Osteoblast (primary cell): Measurements from ENCODE around the gene SLC34A1. TPM values are rescaled to one million over a fixed set of nuclear protein-coding genes. Genes with fewer than 3 reads are reported as not detected.

ENCODE experiments used
- DNase-seq: peaks from one replicate; pipeline ENCODE4 v3.0.0; 2011; ENCODE audit warnings: low spot score, mixed read lengths; ENCODE audit not compliant: insufficient read length; ENCODE audit errors: missing footprints
- H2AFZ ChIP-seq: 2 replicates; pipeline ENCODE4 v1.6.0; 2011; ENCODE audit warnings: mild to moderate bottlenecking, low read length
- H3K27ac ChIP-seq: 2 replicates; pipeline ENCODE4 v1.5.1; 2011; ENCODE audit warnings: mild to moderate bottlenecking, low read depth, low read length, moderate library complexity
- H3K27me3 ChIP-seq: 2 replicates; pipeline ENCODE4 v1.6.0; 2012; ENCODE audit warnings: mild to moderate bottlenecking, control low read depth, inconsistent platforms, low read length, moderate library complexity; ENCODE audit not compliant: insufficient read depth
- H3K36me3 ChIP-seq: 2 replicates; pipeline ENCODE4 v1.5.1; 2011; ENCODE audit warnings: mild to moderate bottlenecking, low read length, control low read depth, moderate library complexity; ENCODE audit not compliant: insufficient read depth
- H3K4me1 ChIP-seq: 2 replicates; pipeline ENCODE4 v1.5.1; 2011; ENCODE audit warnings: mild to moderate bottlenecking, low read length, control low read depth, moderate library complexity; ENCODE audit not compliant: insufficient read depth
- H3K4me2 ChIP-seq: 2 replicates; pipeline ENCODE4 v1.6.0; 2011; ENCODE audit warnings: mild to moderate bottlenecking, low read length; ENCODE audit not compliant: insufficient read depth
- H3K4me3 ChIP-seq: fragments of 200-600 bp; sonication (generic); 3 replicates; pipeline ENCODE4 v1.5.1; 2012; ENCODE audit warnings: mild to moderate bottlenecking, low read length, inconsistent platforms; ENCODE audit not compliant: insufficient read depth
- H3K79me2 ChIP-seq: 2 replicates; pipeline ENCODE4 v1.6.0; 2012; ENCODE audit warnings: mild to moderate bottlenecking, low read length, control low read depth, inconsistent platforms; ENCODE audit not compliant: insufficient read depth
- H3K9me3 ChIP-seq: 2 replicates; pipeline ENCODE4 v1.5.1; 2011; ENCODE audit warnings: low read depth, low read length, control low read depth
- H4K20me1 ChIP-seq: 2 replicates; pipeline ENCODE4 v1.6.0; 2012; ENCODE audit warnings: mild to moderate bottlenecking, low read length, control low read depth; ENCODE audit not compliant: insufficient read depth
- CTCF ChIP-seq: IDR thresholded peaks from 2 replicates; pipeline ENCODE4 v1.5.1; 2011; ENCODE audit warnings: mild to moderate bottlenecking, low read depth, low read length, moderate library complexity; ENCODE audit errors: extremely low read depth
- total RNA-seq: library from RNA; depleted of rRNA; stranded (reverse); fragments of >200 nt; gene quantifications from 2 replicates; pipeline ENCODE4 v1.2.3, GENCODE V29; 2012

Gene SLC34A1
- total RNA-seq, 1 donor: not detected

DNA sequence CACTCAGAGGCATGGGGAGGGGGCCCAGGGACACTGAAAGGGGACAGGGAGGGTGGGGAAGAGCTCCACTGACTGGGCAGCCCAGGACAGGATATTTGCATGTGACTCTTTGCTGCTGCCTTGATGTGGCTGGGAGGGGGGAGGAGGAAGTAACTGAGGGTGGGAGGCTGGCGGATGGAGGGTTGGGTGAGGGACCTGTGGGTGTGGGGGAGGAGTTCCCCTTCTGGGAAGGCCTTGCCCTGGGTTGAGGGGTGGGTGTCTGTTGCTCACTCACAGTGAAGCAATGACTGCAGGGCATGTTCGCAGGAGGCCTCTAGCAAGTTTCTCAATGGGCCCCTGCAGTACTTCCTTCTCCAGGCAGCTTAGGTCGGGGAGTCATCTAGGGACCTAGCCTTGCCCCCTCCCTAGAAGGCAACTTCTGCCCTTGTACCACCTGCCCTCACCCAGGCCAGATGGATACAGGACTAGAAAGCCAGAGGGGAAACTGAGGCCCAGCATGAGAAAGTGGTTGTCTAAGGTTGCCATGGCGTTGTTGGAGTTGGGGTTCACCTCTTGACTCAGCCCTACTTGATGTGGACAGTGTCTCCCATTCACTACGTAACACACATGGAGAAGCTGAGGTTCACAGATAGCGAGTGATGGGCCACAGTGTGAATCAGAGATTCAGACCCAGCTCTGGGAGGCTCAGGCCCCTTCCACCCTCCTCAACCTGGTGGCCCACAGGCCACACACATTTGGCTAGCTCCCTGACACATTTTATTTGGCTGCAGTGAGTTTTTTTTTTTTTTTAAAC, 45.2 kb downstream of the SLC34A1 start:
- Histone ChIP-seq H3K27me3 (no peaks in the 10 kb centered on the region), H3K4me2 (no peak overlapping the region), H3K9me3 (no peaks in the 10 kb centered on the region), H2AFZ (no peak overlapping the region), H3K79me2 (peaks cover 30% of the 10 kb centered on the region), H3K36me3 (peaks cover 16% of the 10 kb centered on the region), H4K20me1 (peaks cover 15% of the 10 kb centered on the region), H3K4me1 (peaks cover 20% of the 10 kb centered on the region), H3K4me3 (no peak overlapping the region), H3K27ac (no peak overlapping the region)
- peak; percentile 88 for DNase-seq
- no peak for TF ChIP-seq CTCF

DNA sequence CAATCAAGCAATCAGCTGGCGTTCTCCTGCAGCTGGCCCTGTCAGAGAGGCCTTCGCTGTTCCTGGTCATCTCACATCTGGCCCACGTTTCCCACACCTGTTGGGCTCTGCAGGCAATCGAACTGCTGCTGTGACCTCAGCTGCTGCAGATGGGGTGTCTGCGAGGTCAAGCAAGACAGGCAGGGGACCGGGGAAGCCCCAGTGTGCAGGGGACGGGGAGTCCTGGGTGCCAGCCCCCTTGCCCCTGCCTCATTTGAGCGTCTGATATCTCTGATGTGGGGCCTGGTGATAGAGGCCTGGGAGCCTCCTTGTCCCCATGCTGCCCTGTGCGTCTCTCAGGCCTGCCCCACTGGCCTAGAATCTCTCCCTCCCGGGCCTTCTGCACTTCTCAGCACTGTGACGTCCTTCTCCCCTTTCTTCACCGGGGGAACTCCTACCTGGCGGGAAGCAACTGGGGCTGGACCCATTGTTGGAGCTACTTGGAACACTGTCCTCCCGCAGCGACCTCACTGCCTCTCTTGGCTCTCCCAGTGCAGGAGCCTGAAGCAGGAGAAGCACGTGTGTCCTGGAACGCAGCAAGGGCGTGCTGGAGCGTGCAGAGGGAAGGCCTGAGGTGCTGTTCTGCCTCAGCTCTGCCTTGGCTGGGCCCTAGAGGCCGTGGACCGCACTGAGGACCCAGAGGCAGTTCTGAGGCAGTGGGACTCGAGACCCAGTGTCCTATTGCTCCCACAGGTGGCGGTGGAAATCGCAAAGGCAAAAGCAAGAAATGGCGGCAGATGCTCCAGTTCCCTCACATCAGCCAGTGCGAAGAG, 46.1 kb downstream of the SLC34A1 start:
- H3K27me3 ChIP-seq: no peaks in the 10 kb centered on the region
- H3K36me3 ChIP-seq: peaks cover 18% of the 10 kb centered on the region
- H3K79me2 ChIP-seq: peaks cover 30% of the 10 kb centered on the region
- peaks cover 15% of the 10 kb centered on the region for H4K20me1 ChIP-seq
- no peaks in the 10 kb centered on the region for H3K9me3 ChIP-seq
- no peak overlapping the region for H3K4me2 ChIP-seq
- H3K4me1 ChIP-seq: peaks cover 18% of the 10 kb centered on the region
- H3K4me3 ChIP-seq: no peak overlapping the region
- no peak for TF ChIP-seq CTCF
- DNase-seq: peak; percentile 52
- H3K27ac ChIP-seq: no peak overlapping the region
- H2AFZ ChIP-seq: no peak overlapping the region

GRCh38 chr5:177430972-177431316, 46.7 kb downstream of the SLC34A1 start:
- Histone ChIP-seq H2AFZ (no peak overlapping the region), H3K27me3 (no peaks in the 10 kb centered on the region), H3K36me3 (peaks cover 21% of the 10 kb centered on the region), H3K9me3 (no peaks in the 10 kb centered on the region), H3K79me2 (peaks cover 30% of the 10 kb centered on the region), H3K4me1 (peaks cover 13% of the 10 kb centered on the region), H4K20me1 (peaks cover 15% of the 10 kb centered on the region), H3K4me3 (no peak overlapping the region), H3K4me2 (no peak overlapping the region), H3K27ac (no peak overlapping the region)
- peak; percentile 42 for DNase-seq
- no peak for TF ChIP-seq CTCF
